Suprapubic skin (tissue), 4 donors: ENCODE results near the gene ATP1B2. TPM values are rescaled to one million over a fixed set of nuclear protein-coding genes. Genes with fewer than 3 reads are reported as not detected.

Experiments used
- DNase-seq, 2 donors: peaks; one replicate each; pipeline ENCODE4 v3.0.0-alpha.2; 2019; ENCODE audit warnings: low spot score in 2 of 2
- H3K27ac ChIP-seq: fragments of 200-600 bp; sonication (generic); one replicate; pipeline ENCODE4 v1.5.1; 2019
- H3K27me3 ChIP-seq: fragments of 200-600 bp; sonication (generic); one replicate; pipeline ENCODE4 v1.5.1; 2019
- H3K36me3 ChIP-seq: fragments of 200-600 bp; sonication (generic); one replicate; pipeline ENCODE4 v1.5.1; 2019
- H3K4me1 ChIP-seq: fragments of 200-600 bp; sonication (generic); one replicate; pipeline ENCODE4 v1.5.1; 2019
- H3K4me3 ChIP-seq: fragments of 200-600 bp; sonication (generic); one replicate; pipeline ENCODE4 v1.5.1; 2019; ENCODE audit warnings: mild to moderate bottlenecking
- H3K9me3 ChIP-seq: fragments of 200-600 bp; sonication (generic); one replicate; pipeline ENCODE4 v1.5.1; 2019
- EP300 ChIP-seq: sonication (generic); formaldehyde crosslinking; IDR thresholded peaks from one replicate; pipeline ENCODE4 v1.6.1; 2017; ENCODE audit warnings: antibody characterized with exemption
- POLR2A ChIP-seq, 2 donors: fragments of 450-650 bp; IDR thresholded peaks; one replicate each; pipeline ENCODE4 v1.6.1; 2017; ENCODE audit warnings: antibody characterized with exemption in 2 of 2, mild to moderate bottlenecking in 2 of 2, moderate library complexity in 2 of 2
- POLR2AphosphoS5 ChIP-seq, 3 donors: sonication (generic); formaldehyde crosslinking; IDR thresholded peaks; one replicate each; pipeline ENCODE4 v1.6.1; 2017; ENCODE audit warnings: antibody characterized with exemption in 3 of 3
- WGBS: methylation state at CpG from one replicate; pipeline ENCODE4 v1.1.5; 2018; 5-methylcytosine and 5-hydroxymethylcytosine counted together
- total RNA-seq, 4 donors: library from RNA; depleted of rRNA; stranded (reverse); fragments of >200 nt; gene quantifications; one replicate each; pipeline ENCODE4 v1.1.0, GENCODE V29; 2016
- TF ChIP-seq, protein P1 (sequence below), 2 donors: fragments of 200-600 bp in 1 of 2; fragments of 450-650 bp in 1 of 2; sonication (generic) in 1 of 2; IDR thresholded peaks; one replicate each; pipeline ENCODE4 v1.5.1; 2016 to 2019; ENCODE audit warnings: antibody characterized with exemption in 2 of 2, mild to moderate bottlenecking in 1 of 2, moderate library complexity in 1 of 2

ATP1B2 gene
- total RNA-seq, 4 donors from 2014 or later, result 0.49 to 4.2 (median 0.74) TPM

DNA sequence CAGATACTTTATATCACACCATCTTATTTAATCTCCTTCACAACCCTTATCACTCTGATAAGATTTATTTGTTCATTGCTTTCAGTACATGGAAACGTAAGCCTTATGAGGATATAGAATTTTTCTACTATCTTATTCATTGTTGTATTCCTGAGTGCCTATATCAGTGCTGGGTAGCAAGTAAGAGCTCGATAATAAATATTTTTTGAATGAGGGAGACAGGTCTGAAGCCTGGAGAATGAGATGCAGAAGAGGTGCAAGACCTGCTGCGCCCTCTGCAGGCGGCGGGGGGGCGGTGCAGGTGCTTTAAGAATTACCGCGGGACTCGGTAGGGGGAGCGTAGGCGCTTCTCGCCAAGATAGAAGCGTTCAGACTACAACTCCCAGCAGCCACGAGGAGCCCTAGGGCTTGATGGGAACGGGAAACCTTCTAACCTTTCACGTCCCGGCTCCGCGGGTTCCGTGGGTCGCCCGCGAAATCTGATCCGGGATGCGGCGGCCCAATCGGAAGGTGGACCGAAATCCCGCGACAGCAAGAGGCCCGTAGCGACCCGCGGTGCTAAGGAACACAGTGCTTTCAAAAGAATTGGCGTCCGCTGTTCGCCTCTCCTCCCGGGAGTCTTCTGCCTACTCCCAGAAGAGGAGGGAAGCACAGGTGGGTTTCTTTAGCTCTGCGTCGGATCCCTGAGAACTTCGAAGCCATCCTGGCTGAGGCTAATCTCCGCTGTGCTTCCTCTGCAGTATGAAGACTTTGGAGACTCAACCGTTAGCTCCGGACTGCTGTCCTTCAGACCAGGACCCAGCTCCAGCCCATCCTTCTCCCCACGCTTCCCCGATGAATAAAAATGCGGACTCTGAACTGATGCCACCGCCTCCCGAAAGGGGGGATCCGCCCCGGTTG, 37.4 kb downstream of the ATP1B2 start, which contains the start of gene WRAP53:
Gene WRAP53 (plus strand): TSS at position 570 of the 900 bp plus-strand sequence. CDS start 172 bp downstream, at position 742.
- Histone ChIP-seq H3K36me3 (no peaks in the 10 kb centered on the region), H3K4me3 (peak within 1 kb of the TSS; percentile 81), H3K27ac (peak within 1 kb of the TSS; percentile 98), H3K4me1 (peaks cover 35% of the 10 kb centered on the region), H3K27me3 (no peaks in the 10 kb centered on the region), H3K9me3 (no peaks in the 10 kb centered on the region)
- DNase-seq, result peak; percentile 98
- TF ChIP-seq EP300 (no peak), POLR2AphosphoS5 (IDR thresholded peaks at IDR 0.05) (peak in 2 of 3 donors; percentile 58 to 79)
- TF ChIP-seq, protein P1, sequence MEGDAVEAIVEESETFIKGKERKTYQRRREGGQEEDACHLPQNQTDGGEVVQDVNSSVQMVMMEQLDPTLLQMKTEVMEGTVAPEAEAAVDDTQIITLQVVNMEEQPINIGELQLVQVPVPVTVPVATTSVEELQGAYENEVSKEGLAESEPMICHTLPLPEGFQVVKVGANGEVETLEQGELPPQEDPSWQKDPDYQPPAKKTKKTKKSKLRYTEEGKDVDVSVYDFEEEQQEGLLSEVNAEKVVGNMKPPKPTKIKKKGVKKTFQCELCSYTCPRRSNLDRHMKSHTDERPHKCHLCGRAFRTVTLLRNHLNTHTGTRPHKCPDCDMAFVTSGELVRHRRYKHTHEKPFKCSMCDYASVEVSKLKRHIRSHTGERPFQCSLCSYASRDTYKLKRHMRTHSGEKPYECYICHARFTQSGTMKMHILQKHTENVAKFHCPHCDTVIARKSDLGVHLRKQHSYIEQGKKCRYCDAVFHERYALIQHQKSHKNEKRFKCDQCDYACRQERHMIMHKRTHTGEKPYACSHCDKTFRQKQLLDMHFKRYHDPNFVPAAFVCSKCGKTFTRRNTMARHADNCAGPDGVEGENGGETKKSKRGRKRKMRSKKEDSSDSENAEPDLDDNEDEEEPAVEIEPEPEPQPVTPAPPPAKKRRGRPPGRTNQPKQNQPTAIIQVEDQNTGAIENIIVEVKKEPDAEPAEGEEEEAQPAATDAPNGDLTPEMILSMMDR (IDR thresholded peaks at IDR 0.05), result peak; percentile 99 to 100
- under 1% methylated on average over 28 of the region's 51 CpGs for WGBS

DNA sequence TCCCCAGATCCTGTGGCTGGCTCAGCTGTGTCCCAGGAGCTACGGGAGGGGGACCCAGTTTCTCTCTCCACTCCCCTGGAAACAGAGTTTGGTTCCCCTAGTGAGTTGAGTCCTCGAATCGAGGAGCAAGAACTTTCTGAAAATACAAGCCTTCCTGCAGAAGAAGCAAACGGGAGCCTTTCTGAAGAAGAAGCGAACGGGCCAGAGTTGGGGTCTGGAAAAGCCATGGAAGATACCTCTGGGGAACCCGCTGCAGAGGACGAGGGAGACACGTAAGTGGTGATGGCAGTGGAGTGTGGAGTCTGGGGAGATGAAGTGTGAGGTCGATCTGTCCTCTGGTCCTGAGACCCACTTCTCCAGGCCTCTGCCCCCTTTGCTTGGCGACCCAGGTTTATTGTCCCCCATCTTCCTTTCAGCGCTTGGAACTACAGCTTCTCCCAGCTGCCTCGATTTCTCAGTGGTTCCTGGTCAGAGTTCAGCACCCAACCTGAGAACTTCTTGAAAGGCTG, 38.1 kb downstream of the ATP1B2 start:
- no peak for DNase-seq
- no peaks in the 10 kb centered on the region for H3K36me3 ChIP-seq
- peak overlapping the region; percentile 46 for H3K27ac ChIP-seq
- H3K4me1 ChIP-seq, result peaks cover 33% of the 10 kb centered on the region
- 9% methylated on average over 13 of the region's 13 CpGs for WGBS
- no peaks in the 10 kb centered on the region for H3K9me3 ChIP-seq
- H3K4me3 ChIP-seq, result peak overlapping the region; percentile 81
- TF ChIP-seq EP300, result no peak
- TF ChIP-seq, protein P1 (IDR thresholded peaks at IDR 0.05), result no peak
- TF ChIP-seq POLR2A (IDR thresholded peaks at IDR 0.05), result no peak
- TF ChIP-seq POLR2AphosphoS5 (IDR thresholded peaks at IDR 0.05), result no peak
- no peaks in the 10 kb centered on the region for H3K27me3 ChIP-seq

DNA sequence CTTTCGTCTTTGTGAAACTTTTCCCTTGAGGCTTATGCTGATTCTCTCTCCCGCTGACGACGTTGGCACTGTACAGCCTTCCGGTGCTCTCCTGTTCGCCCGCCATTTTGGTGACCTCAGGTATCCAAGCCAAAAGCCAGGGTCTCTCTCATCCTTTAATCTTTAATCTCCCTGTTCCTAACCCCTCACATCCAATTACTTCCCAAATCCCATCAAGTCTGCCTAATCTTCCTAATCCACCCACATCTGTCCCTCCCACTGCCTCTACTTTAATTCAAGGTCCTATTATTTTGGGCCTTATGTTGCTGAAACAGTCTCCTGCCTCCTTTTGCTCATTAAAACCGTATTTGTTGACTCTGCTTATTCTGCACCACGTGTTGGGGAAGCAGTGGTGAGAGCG, 44.9 kb downstream of the ATP1B2 start:
- Histone ChIP-seq H3K4me1 (no peaks in the 10 kb centered on the region), H3K36me3 (peaks cover 8% of the 10 kb centered on the region), H3K27ac (no peak overlapping the region), H3K27me3 (no peaks in the 10 kb centered on the region), H3K4me3 (no peak overlapping the region), H3K9me3 (no peaks in the 10 kb centered on the region)
- 94% methylated on average over 10 of the region's 10 CpGs for WGBS
- no peak for DNase-seq
- TF ChIP-seq POLR2AphosphoS5 (IDR thresholded peaks at IDR 0.05) (no peak), EP300 (no peak), POLR2A (IDR thresholded peaks at IDR 0.05) (no peak)
- TF ChIP-seq, protein P1 (IDR thresholded peaks at IDR 0.05), result no peak

DNA sequence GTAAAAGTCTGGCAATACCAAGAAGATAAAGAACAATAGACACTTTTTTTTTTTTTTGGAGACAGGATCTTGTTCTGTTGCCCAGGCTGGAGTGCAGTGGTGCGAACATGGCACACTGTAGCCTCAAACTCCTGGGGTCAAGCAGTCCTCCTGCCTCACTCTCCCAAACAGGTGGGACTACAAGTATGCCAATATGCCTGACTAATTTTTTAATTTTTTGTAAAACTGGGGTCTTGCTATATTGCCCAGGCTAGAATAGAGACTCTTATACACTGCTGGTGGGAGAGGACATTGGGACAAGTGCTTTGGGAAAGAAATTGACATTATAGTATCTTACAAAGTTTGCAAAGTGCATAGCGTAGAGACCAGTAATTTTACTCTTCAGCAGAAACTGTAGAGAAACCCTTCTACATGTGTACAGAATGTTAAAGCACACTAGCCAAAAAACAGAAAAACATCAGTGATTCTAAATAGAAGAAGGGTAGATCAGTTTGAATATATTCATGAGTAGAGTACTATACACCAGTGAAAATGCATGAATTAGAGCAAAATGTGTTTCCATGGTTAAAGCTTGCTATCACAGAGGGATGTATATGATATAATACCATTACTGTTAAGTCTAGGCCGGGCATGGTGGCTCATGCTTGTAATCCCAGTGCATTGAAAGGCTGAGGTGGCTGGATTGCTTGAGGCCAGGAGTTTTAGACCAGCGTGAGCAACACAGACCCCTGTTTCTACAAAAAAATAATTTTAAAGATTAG, 47.3 kb downstream of the ATP1B2 start:
- no peak overlapping the region for H3K4me3 ChIP-seq
- WGBS, result 98% methylated on average over 4 of the region's 4 CpGs
- no peak overlapping the region for H3K27ac ChIP-seq
- TF ChIP-seq POLR2A (IDR thresholded peaks at IDR 0.05) (no peak), EP300 (no peak), POLR2AphosphoS5 (IDR thresholded peaks at IDR 0.05) (no peak)
- H3K9me3 ChIP-seq, result no peaks in the 10 kb centered on the region
- H3K36me3 ChIP-seq, result peaks cover 32% of the 10 kb centered on the region
- no peaks in the 10 kb centered on the region for H3K4me1 ChIP-seq
- no peaks in the 10 kb centered on the region for H3K27me3 ChIP-seq
- DNase-seq, result no peak

DNA sequence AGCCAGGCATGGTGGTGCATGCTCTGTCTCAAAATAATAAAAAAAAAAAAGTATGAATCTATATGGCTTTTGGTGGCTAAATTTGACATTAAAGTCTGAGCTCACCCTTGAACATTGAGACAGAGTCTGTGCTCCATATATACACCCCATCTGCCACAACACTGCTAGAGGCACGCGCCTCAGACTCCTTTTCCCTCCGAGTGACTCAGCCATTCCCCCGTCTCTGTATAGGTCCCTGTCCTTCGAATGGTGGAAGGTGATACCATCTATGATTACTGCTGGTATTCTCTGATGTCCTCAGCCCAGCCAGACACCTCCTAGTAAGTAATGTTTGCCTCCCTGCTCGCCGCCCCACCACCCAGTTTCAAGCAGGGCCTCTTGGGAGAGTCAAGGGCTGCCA, 49.8 kb downstream of the ATP1B2 start:
- TF ChIP-seq POLR2A (IDR thresholded peaks at IDR 0.05), result no peak
- TF ChIP-seq EP300, result no peak
- TF ChIP-seq, protein P1 (IDR thresholded peaks at IDR 0.05), result no peak
- TF ChIP-seq POLR2AphosphoS5 (IDR thresholded peaks at IDR 0.05), result no peak
- 91% methylated on average over 7 of the region's 7 CpGs for WGBS
- no peak overlapping the region for H3K4me3 ChIP-seq
- H3K9me3 ChIP-seq, result no peaks in the 10 kb centered on the region
- H3K27ac ChIP-seq, result no peak overlapping the region
- peaks cover 20% of the 10 kb centered on the region for H3K4me1 ChIP-seq
- DNase-seq, result no peak
- peaks cover 28% of the 10 kb centered on the region for H3K36me3 ChIP-seq
- peaks cover 20% of the 10 kb centered on the region for H3K27me3 ChIP-seq
